Esophagus squamous epithelium (tissue), 5 donors: ENCODE results near the gene SCIN. TPM values are rescaled to one million over a fixed set of nuclear protein-coding genes. Genes with fewer than 3 reads are reported as not detected.
"Not testable (repeated sequence)": the region's sequence is repeated elsewhere in the genome, so short reads cannot be mapped to it uniquely, and the experiment has no call there.

Source experiments
- DNase-seq: peaks from one replicate; lab custom pipeline; 2025; lab: John Stamatoyannopoulos, UW
- H3K27ac ChIP-seq, 4 donors: fragments of 200-600 bp; sonication (generic); one replicate each; pipeline ENCODE4 v1.5.1; 2016 to 2019; ENCODE audit warnings: mild to moderate bottlenecking in 1 of 4
- H3K27me3 ChIP-seq, 4 donors: fragments of 200-600 bp; sonication (generic); 1 replicate in 3 of 4; 2 replicates in 1 of 4; pipeline versions ENCODE4 v1.5.1 to v1.6.0; 2017 to 2021; ENCODE audit warnings: antibody characterized with exemption in 1 of 4
- H3K36me3 ChIP-seq, 3 donors: fragments of 200-600 bp; sonication (generic); one replicate each; pipeline ENCODE4 v1.5.1; 2016 to 2019
- H3K4me1 ChIP-seq, 3 donors: fragments of 200-600 bp; sonication (generic); one replicate each; pipeline ENCODE4 v1.5.1; 2017 to 2019
- H3K4me3 ChIP-seq, 4 donors: fragments of 200-600 bp; sonication (generic); 1 replicate in 3 of 4; 2 replicates in 1 of 4; pipeline ENCODE4 v1.5.1; 2016 to 2019; ENCODE audit warnings: mild to moderate bottlenecking in 2 of 4, moderate library complexity in 1 of 4
- H3K9me3 ChIP-seq, 3 donors: fragments of 200-600 bp; sonication (generic); one replicate each; pipeline ENCODE4 v1.5.1; 2016 to 2019
- POLR2A ChIP-seq, 4 donors: fragments of 450-650 bp; IDR thresholded peaks; one replicate each; pipeline ENCODE4 v1.6.1; 2017; ENCODE audit warnings: antibody characterized with exemption in 4 of 4, mild to moderate bottlenecking in 4 of 4, moderate library complexity in 3 of 4
- WGBS, 2 donors: methylation state at CpG; one replicate each; pipeline ENCODE4 v1.1.5; 2018; 5-methylcytosine and 5-hydroxymethylcytosine counted together
- intact Hi-C: fragments of 100-400 bp; cut with DNase I; formaldehyde crosslinking; loops from one replicate; pipeline ENCODE4 v1.15.0; 2022
- total RNA-seq, 4 donors: library from RNA; depleted of rRNA; stranded (reverse); fragments of >200 nt; gene quantifications; one replicate each; pipeline ENCODE4 v1.1.0, GENCODE V29; 2016
- TF ChIP-seq, protein P1 (sequence below), 6 experiments: fragments of 450-650 bp in 4 of 6; fragments of 200-600 bp in 2 of 6; sonication (generic) in 2 of 6; IDR thresholded peaks; one replicate each; pipeline ENCODE4 v1.5.1; 2016 to 2019; ENCODE audit warnings: antibody characterized with exemption in 6 of 6, mild to moderate bottlenecking in 4 of 6, moderate library complexity in 4 of 6
- donor health status: DM: yes; HTN: yes; CAD: no.

SCIN gene
- total RNA-seq, 4 donors from 2014 or later = 3.4 to 38.4 (median 25.9) TPM

DNA sequence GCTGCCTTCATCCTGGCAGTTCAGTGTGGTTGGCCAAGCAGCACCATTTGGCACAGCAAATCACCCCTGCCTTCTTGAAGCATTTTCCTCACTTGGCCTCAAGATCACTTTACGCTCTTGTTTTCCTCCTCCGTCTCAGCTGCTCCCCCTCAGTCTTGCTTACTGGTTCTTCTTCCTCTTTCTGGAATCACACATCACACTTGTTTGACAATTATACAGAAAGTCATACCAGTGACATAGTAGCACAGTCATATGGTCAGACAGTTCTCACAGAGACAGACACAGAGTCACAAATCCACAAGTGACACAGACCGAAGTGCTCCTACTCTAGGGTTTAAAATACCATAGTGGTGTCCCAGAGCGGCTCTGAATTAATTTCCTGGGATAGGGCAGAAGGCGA, 73.1 kb downstream of the SCIN start:
- Histone ChIP-seq H3K36me3 (peaks cover 0 to 30% (median 0%) of the 10 kb centered on the region in 3 donors), H3K27me3 (no peaks in the 10 kb centered on the region), H3K9me3 (no peaks in the 10 kb centered on the region), H3K4me1 (peaks cover 0 to 23% (median 2%) of the 10 kb centered on the region in 3 donors), H3K27ac (peak overlapping the region in 1 of 4 donors; percentile 28), H3K4me3 (no peak overlapping the region)
- DNase-seq = no peak
- TF ChIP-seq, protein P1, sequence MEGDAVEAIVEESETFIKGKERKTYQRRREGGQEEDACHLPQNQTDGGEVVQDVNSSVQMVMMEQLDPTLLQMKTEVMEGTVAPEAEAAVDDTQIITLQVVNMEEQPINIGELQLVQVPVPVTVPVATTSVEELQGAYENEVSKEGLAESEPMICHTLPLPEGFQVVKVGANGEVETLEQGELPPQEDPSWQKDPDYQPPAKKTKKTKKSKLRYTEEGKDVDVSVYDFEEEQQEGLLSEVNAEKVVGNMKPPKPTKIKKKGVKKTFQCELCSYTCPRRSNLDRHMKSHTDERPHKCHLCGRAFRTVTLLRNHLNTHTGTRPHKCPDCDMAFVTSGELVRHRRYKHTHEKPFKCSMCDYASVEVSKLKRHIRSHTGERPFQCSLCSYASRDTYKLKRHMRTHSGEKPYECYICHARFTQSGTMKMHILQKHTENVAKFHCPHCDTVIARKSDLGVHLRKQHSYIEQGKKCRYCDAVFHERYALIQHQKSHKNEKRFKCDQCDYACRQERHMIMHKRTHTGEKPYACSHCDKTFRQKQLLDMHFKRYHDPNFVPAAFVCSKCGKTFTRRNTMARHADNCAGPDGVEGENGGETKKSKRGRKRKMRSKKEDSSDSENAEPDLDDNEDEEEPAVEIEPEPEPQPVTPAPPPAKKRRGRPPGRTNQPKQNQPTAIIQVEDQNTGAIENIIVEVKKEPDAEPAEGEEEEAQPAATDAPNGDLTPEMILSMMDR (IDR thresholded peaks at IDR 0.05) = no peak
- TF ChIP-seq POLR2A (IDR thresholded peaks at IDR 0.05) = no peak
- 81 to 87% methylated on average over 5 of the region's 5 CpGs for WGBS, 2 donors
- intact Hi-C loops = loop anchor here (5.0 kb wide), 1 partner anchor 39 kb away; no protein-coding TSS in a partner anchor

DNA sequence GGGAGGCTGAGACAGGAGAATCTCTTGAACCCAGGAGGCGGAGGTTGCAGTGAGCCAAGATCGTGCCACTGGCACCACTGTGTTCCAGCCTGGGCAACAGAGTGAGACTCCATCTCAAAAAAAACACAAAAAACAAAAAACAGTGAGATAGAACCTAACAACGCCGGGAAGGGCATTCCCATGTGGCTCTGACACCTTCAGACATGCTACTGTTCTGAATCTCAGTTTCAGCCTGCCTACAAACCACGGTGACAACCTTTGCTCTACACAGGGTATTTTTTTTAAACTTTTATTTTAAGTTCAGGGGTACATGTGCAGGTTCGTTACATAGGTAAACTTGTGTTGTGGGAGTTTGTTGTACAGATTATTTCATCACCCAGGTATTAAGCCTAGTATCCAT, 74.7 kb downstream of the SCIN start:
- WGBS, 2 donors = 82 to 89% methylated on average over 6 of the region's 6 CpGs

DNA sequence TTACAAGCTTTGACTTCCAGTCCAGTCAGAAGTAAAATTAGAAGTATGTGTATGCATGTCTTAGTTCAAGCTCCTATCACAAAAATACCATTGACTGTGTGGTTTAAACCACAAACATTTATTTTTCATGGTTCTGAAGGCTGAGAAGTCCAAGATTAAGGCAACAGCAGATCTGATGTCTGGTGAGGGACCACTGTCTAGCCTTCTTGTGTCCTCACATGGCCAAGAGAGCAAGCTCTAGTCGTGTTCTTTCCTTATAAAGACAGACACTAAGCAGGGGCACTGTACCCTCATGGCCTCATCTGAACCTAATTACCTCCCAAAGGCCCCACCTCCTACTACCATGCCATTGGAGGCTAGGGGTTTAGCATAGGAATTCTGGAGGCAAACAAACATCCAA, 75.6 kb downstream of the SCIN start:
- Histone ChIP-seq H3K9me3 (no peaks in the 10 kb centered on the region), H3K27ac (no peak overlapping the region), H3K36me3 (peaks cover 0 to 18% (median 0%) of the 10 kb centered on the region in 3 donors), H3K4me1 (peaks cover 0 to 30% (median 2%) of the 10 kb centered on the region in 3 donors), H3K4me3 (no peak overlapping the region), H3K27me3 (no peaks in the 10 kb centered on the region)
- 56 to 60% methylated on average over 1 of the region's 1 CpG for WGBS, 2 donors
- TF ChIP-seq, protein P1 (IDR thresholded peaks at IDR 0.05) = no peak
- TF ChIP-seq POLR2A (IDR thresholded peaks at IDR 0.05) = no peak
- DNase-seq = no peak
- intact Hi-C loops = no loop called here

More for the DNA sequence above, 74.7 kb downstream of the SCIN start:
- H3K4me1 ChIP-seq = peaks cover 0 to 27% (median 2%) of the 10 kb centered on the region in 3 donors
- peaks cover 0 to 28% (median 0%) of the 10 kb centered on the region in 3 donors for H3K36me3 ChIP-seq
- H3K27ac ChIP-seq, intact Hi-C loops, H3K9me3 ChIP-seq, H3K27me3 ChIP-seq, H3K4me3 ChIP-seq, DNase-seq: not testable (repeated sequence)

DNA sequence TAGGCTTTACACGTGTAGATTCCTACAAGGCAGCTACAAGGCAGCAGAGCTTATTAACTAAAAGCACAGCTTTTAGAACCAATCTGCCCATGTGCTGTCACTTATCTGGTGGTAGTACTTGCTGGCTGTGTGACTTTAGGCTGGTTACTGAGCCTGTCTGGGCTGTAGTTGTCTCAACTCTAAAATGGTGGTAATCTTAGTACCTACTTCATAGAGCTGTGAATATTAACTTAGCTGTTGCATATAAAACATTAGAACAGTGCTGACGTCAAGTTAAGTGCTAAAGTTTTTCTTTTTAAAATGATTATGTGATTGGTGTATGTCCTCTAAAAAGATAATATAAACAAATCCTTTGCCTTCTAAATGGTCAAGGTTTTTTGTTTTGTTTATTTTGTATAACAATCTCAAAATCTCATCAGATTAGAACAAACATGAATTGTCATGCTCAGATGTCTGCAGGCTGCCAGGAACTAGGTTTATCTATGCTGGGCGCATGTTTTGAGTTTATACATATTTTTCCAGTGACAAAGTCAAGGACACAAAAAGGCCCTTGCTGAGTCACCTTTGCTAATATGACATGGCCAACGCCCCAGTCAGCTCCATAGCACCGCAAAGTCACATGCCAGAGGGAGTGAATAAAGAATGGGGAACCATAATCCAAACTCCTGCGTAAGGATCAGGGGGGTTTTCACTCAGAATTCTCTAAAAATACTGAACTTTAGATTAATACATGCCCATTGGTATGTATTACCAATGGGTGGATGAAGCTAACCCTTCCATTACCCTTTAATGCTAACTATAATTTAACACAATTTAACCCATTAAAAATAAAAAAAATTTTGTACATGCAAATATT, 77.1 kb downstream of the SCIN start:
- no peaks in the 10 kb centered on the region for H3K27me3 ChIP-seq
- TF ChIP-seq, protein P1 (IDR thresholded peaks at IDR 0.05) = no peak
- no peak for TF ChIP-seq POLR2A (IDR thresholded peaks at IDR 0.05)
- 49 to 60% methylated on average over 6 of the region's 6 CpGs for WGBS, 2 donors
- H3K27ac ChIP-seq = peak overlapping the region in 3 of 4 donors; percentile 3 to 54 (median 7)
- peaks cover 0 to 9% (median 0%) of the 10 kb centered on the region in 3 donors for H3K36me3 ChIP-seq
- peaks cover 0 to 30% (median 2%) of the 10 kb centered on the region in 3 donors for H3K4me1 ChIP-seq
- H3K9me3 ChIP-seq = no peaks in the 10 kb centered on the region
- DNase-seq = no peak
- no peak overlapping the region for H3K4me3 ChIP-seq
- intact Hi-C loops = no loop called here

DNA sequence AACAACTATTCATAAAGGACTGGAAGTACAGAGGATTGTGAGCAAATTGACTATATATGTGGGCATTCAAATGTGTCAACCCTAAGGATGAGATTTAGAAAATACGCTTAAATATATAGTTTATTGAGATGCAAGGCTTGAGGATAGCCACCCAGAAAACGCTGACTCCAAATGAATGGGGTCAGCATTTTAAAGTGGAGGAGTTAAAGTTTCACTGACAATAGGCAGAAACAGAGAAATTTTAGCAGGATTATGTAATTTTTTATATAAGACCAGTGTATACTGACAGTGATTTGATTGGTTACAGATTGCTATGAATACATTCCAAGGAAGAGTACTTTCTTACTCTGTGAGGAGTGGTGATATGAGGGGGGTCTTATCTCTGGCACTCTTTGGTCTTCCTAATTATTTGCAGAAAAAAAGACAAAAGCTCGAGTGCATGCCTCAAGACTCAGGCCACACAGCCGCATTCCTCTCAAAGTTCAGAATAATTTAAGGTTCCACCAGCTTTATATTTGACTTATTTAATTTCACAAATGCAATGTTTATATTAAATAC, 78.3 kb downstream of the SCIN start:
- WGBS, 2 donors = 76 to 89% methylated on average over 4 of the region's 4 CpGs
- Histone ChIP-seq H3K4me1 (peaks cover 0 to 30% (median 2%) of the 10 kb centered on the region in 3 donors), H3K27ac (peak overlapping the region in 2 of 4 donors; percentile 10 to 19), H3K9me3 (no peaks in the 10 kb centered on the region), H3K4me3 (no peak overlapping the region), H3K36me3 (peaks cover 0 to 9% (median 0%) of the 10 kb centered on the region in 3 donors), H3K27me3 (no peaks in the 10 kb centered on the region)
- TF ChIP-seq POLR2A (IDR thresholded peaks at IDR 0.05) = no peak
- TF ChIP-seq, protein P1 (IDR thresholded peaks at IDR 0.05) = no peak
- intact Hi-C loops = no loop called here
- DNase-seq = no peak
